GM23338 (cell line): ENCODE data around the gene ITGAL. TPM values are rescaled to one million over a fixed set of nuclear protein-coding genes. Genes with fewer than 3 reads are reported as not detected.

Experiments used
- ATAC-seq: fragments of 200-7000 bp; cut with Tn5 transposase; 3 replicates; pipeline ENCODE4 v1.9.1; 2020
- DNase-seq: peaks from one replicate; pipeline ENCODE4 v3.0.0-alpha.2; 2015; ENCODE audit warnings: low spot score
- H2AFZ ChIP-seq: fragments of 200-600 bp; sonication (generic); 2 replicates; pipeline ENCODE4 v1.8.0; 2016; ENCODE audit warnings: antibody characterized with exemption, mild to moderate bottlenecking, moderate library complexity
- H3F3A ChIP-seq: fragments of 200-600 bp; sonication (generic); replicated peaks from 2 replicates; pipeline ENCODE4 v1.8.0; 2017; ENCODE audit warnings: antibody characterized with exemption, mixed run types, low read depth
- H3K27ac ChIP-seq: fragments of 200-600 bp; sonication (generic); 2 replicates; pipeline ENCODE4 v1.6.1; 2016; ENCODE audit warnings: low read depth
- H3K27me3 ChIP-seq: fragments of 200-600 bp; sonication (generic); 2 replicates; pipeline ENCODE4 v1.8.0; 2016; ENCODE audit warnings: mild to moderate bottlenecking, mixed run types, moderate library complexity; ENCODE audit not compliant: insufficient read depth
- H3K36me3 ChIP-seq: fragments of 200-600 bp; sonication (generic); 2 replicates; pipeline ENCODE4 v1.8.0; 2016; ENCODE audit warnings: mild to moderate bottlenecking; ENCODE audit not compliant: insufficient read depth
- H3K4me1 ChIP-seq: fragments of 200-600 bp; sonication (generic); 2 replicates; pipeline ENCODE4 v1.8.0; 2016; ENCODE audit warnings: mild to moderate bottlenecking, moderate library complexity; ENCODE audit not compliant: insufficient read depth
- H3K4me2 ChIP-seq: fragments of 200-600 bp; sonication (generic); 2 replicates; pipeline ENCODE4 v1.7.1; 2017; ENCODE audit warnings: mixed run types
- H3K4me3 ChIP-seq: fragments of 200-600 bp; sonication (generic); 2 replicates; pipeline ENCODE4 v1.6.1; 2016; ENCODE audit warnings: mixed run types
- H3K79me2 ChIP-seq: fragments of 200-600 bp; sonication (generic); replicated peaks from 2 replicates; pipeline ENCODE4 v1.8.0; 2017; ENCODE audit warnings: mild to moderate bottlenecking; ENCODE audit not compliant: insufficient read depth
- H3K9me2 ChIP-seq: fragments of 200-600 bp; sonication (generic); 2 replicates; pipeline ENCODE4 v1.8.0; 2017; ENCODE audit not compliant: insufficient read depth
- H4K20me1 ChIP-seq: fragments of 200-600 bp; sonication (generic); replicated peaks from 2 replicates; pipeline ENCODE4 v1.8.0; 2017; ENCODE audit warnings: mild to moderate bottlenecking; ENCODE audit not compliant: insufficient read depth
- H3K27ac Mint-ChIP-seq: 2 replicates; pipeline ENCODE4 v1.8.0; 2020; ENCODE audit warnings: inconsistent platforms, mild to moderate bottlenecking, moderate library complexity, mixed read lengths
- H3K27me3 Mint-ChIP-seq: 3 replicates; pipeline ENCODE4 v1.8.0; 2022; ENCODE audit warnings: low read depth, mild to moderate bottlenecking, moderate library complexity, mixed read lengths, inconsistent platforms; ENCODE audit not compliant: insufficient read depth, poor library complexity
- H3K36me3 Mint-ChIP-seq: 3 replicates; pipeline ENCODE4 v1.8.0; 2021; ENCODE audit warnings: low read depth, mild to moderate bottlenecking, inconsistent platforms, moderate library complexity, mixed read lengths
- H3K4me1 Mint-ChIP-seq: 3 replicates; pipeline ENCODE4 v1.8.0; 2020; ENCODE audit warnings: mild to moderate bottlenecking, inconsistent platforms, mixed read lengths
- H3K4me3 Mint-ChIP-seq: 3 replicates; pipeline ENCODE4 v1.8.0; 2021; ENCODE audit warnings: moderate library complexity, mild to moderate bottlenecking, inconsistent platforms, mixed read lengths
- H3K9me3 Mint-ChIP-seq: 3 replicates; pipeline ENCODE4 v1.8.0; 2020; ENCODE audit warnings: moderate library complexity, mild to moderate bottlenecking, inconsistent platforms, mixed read lengths
- CREB1 ChIP-seq: fragments of 250-450 bp; sonication (Bioruptor Pico); IDR thresholded peaks from 2 replicates; pipeline ENCODE4 v1.5.0; 2020; ENCODE audit warnings: low read depth, mild to moderate bottlenecking, moderate library complexity
- CTCF ChIP-seq, 2 experiments: fragments of 200-600 bp in 1 of 2; sonication (generic) in 1 of 2; conservative IDR thresholded peaks; 2 replicates each; pipeline versions ENCODE4 v1.5.1 to v1.6.1; 2016 to 2017; ENCODE audit warnings: antibody characterized with exemption in 2 of 2, low read depth in 2 of 2, mild to moderate bottlenecking in 2 of 2, moderate library complexity in 1 of 2
- ETS1 ChIP-seq: IDR thresholded peaks from 2 replicates; pipeline ENCODE4 v1.6.1; 2016; ENCODE audit warnings: antibody characterized with exemption
- EZH2 ChIP-seq: fragments of 200-600 bp; sonication (generic); IDR thresholded peaks from one replicate; pipeline ENCODE4 v1.8.0; 2017; ENCODE audit warnings: antibody characterized with exemption, mild to moderate bottlenecking, low read depth; ENCODE audit not compliant: unreplicated experiment
- EZH2phosphoT487 ChIP-seq: fragments of 200-600 bp; sonication (generic); IDR thresholded peaks from one replicate; pipeline ENCODE4 v1.8.1; 2018; ENCODE audit warnings: antibody characterized with exemption; ENCODE audit not compliant: unreplicated experiment
- JUNB ChIP-seq: IDR thresholded peaks from one replicate; pipeline ENCODE4 v1.6.1; 2016; ENCODE audit warnings: antibody characterized with exemption; ENCODE audit not compliant: unreplicated experiment
- NANOG ChIP-seq: IDR thresholded peaks from 2 replicates; pipeline ENCODE4 v1.6.1; 2016; ENCODE audit warnings: antibody characterized with exemption, borderline replicate concordance
- POLR2AphosphoS5 ChIP-seq: IDR thresholded peaks from 2 replicates; pipeline ENCODE4 v1.6.1; 2016; ENCODE audit warnings: antibody characterized with exemption, low read depth
- REST ChIP-seq: IDR thresholded peaks from one replicate; pipeline ENCODE4 v1.6.1; 2018; ENCODE audit warnings: antibody characterized with exemption; ENCODE audit not compliant: unreplicated experiment
- STAT1 ChIP-seq: IDR thresholded peaks from one replicate; pipeline ENCODE4 v1.6.1; 2016; ENCODE audit warnings: antibody characterized with exemption; ENCODE audit not compliant: unreplicated experiment
- ZNF114 ChIP-seq: fragments of 250-450 bp; sonication (Bioruptor Pico); IDR thresholded peaks from 2 replicates; pipeline ENCODE4 v1.5.0; 2020; ENCODE audit warnings: mild to moderate bottlenecking, moderate library complexity
- ZNF331 ChIP-seq: fragments of 250-450 bp; sonication (Bioruptor Pico); IDR thresholded peaks from 2 replicates; pipeline ENCODE4 v1.5.0; 2020; ENCODE audit warnings: low read depth, mild to moderate bottlenecking, moderate library complexity
- ZNF462 ChIP-seq: fragments of 250-450 bp; sonication (Bioruptor Pico); IDR thresholded peaks from 2 replicates; pipeline ENCODE4 v1.5.0; 2020; ENCODE audit warnings: mild to moderate bottlenecking, moderate library complexity
- polyA plus RNA-seq: library from polyadenylated mRNA; unstranded; fragments of >200 nt; fragmentation: Nextera tagmentation; extraction: Ambion mirVana; gene quantifications from 2 replicates; pipeline ENCODE4 v1.2.1, GENCODE V29; 2016
- total RNA-seq: library from RNA; depleted of rRNA; stranded (reverse); fragments of >200 nt; shearing (Covaris generic); gene quantifications from 2 replicates; pipeline ENCODE4 v1.2.3, GENCODE V29; 2014

The ITGAL gene
- total and polyA plus RNA-seq, 2 experiments from 2014 or later: 0.05 to 0.07 TPM

- DNase-seq (no peak), ATAC-seq (no peak)
- TF ChIP-seq STAT1: no peak
- TF ChIP-seq ZNF114 (CRISPR knock-in tag): no peak
- no peak for TF ChIP-seq EZH2phosphoT487
- no peak for TF ChIP-seq EZH2
- TF ChIP-seq JUNB: no peak
- TF ChIP-seq ZNF462: no peak
- no peak for TF ChIP-seq ZNF331 (CRISPR knock-in tag)
- TF ChIP-seq NANOG: no peak
- TF ChIP-seq CREB1: no peak
- no peak for TF ChIP-seq CTCF (conservative IDR thresholded peaks at IDR 0.05; ENCODE audit: low read depth in 2 of 2)
- no peak for TF ChIP-seq POLR2AphosphoS5
- no peak for TF ChIP-seq REST
- TF ChIP-seq ETS1: no peak
- H3K4me3 Mint-ChIP-seq: peak overlapping the region; percentile 74; the same call in 1 of the 3 replicates
- no peak overlapping the region for H2AFZ ChIP-seq
- no peak overlapping the region for H3K27ac Mint-ChIP-seq
- peaks cover 13% of the 10 kb centered on the region for H3K79me2 ChIP-seq
- H3K9me3 Mint-ChIP-seq: peaks cover 19% of the 10 kb centered on the region; the same call in 2 of the 3 replicates
- peaks cover 11% of the 10 kb centered on the region for H3K27me3 Mint-ChIP-seq
- H3K9me2 ChIP-seq: peaks cover 7% of the 10 kb centered on the region
- H3K27ac ChIP-seq: no peak overlapping the region
- no peaks in the 10 kb centered on the region for H3K27me3 ChIP-seq
- peaks cover 8% of the 10 kb centered on the region for H4K20me1 ChIP-seq
- peaks cover 6% of the 10 kb centered on the region; the same call in 1 of the 2 replicates for H3F3A ChIP-seq
- H3K4me2 ChIP-seq: peak overlapping the region; percentile 84
- H3K4me1 ChIP-seq: peaks cover 14% of the 10 kb centered on the region; the same call in 1 of the 2 replicates
- no peaks in the 10 kb centered on the region for H3K36me3 ChIP-seq
- peak overlapping the region; percentile 77; the same call in 1 of the 2 replicates for H3K4me3 ChIP-seq
- peaks cover 26% of the 10 kb centered on the region for H3K36me3 Mint-ChIP-seq
- peaks cover 25% of the 10 kb centered on the region for H3K4me1 Mint-ChIP-seq
Measured at GRCh38 chr16:30443631-30444030, 28.9 kb upstream of the ITGAL start.
